GM12891 (cell line): ENCODE data around the gene KRT6C.

Source experiments
- POLR2A ChIP-seq: IDR thresholded peaks from 2 replicates; pipeline ENCODE4 v1.6.1; 2011; ENCODE audit warnings: low read depth, low read length, control low read depth
- POLR2AphosphoS5 ChIP-seq: IDR thresholded peaks from 2 replicates; pipeline ENCODE4 v1.6.1; 2011; ENCODE audit warnings: low read depth, low read length, control low read depth
- POU2F2 ChIP-seq: IDR thresholded peaks from 2 replicates; pipeline ENCODE4 v1.6.1; 2011; ENCODE audit warnings: low read depth, mild to moderate bottlenecking, control low read depth, low read length, moderate library complexity
- TAF1 ChIP-seq: IDR thresholded peaks from 2 replicates; pipeline ENCODE4 v1.6.1; 2011; ENCODE audit warnings: low read depth, low read length, control low read depth

- TF ChIP-seq POLR2AphosphoS5 (no peak), TAF1 (no peak), POLR2A (no peak), POU2F2 (no peak)
Measured at GRCh38 chr12:52444647-52445595, 28.7 kb downstream of the KRT6C start.
